COLO668 (cell line): ENCODE data around the gene ZBP1.

ENCODE experiments used
- DNase-seq: peaks from one replicate; lab custom pipeline; 2025; ENCODE audit not compliant: unreplicated experiment; lab: John Stamatoyannopoulos, UW

ZBP1 gene

GRCh38 chr20:57619051-57619831 lies 985 bp downstream of the ZBP1 start:
- DNase-seq = no peak

DNA sequence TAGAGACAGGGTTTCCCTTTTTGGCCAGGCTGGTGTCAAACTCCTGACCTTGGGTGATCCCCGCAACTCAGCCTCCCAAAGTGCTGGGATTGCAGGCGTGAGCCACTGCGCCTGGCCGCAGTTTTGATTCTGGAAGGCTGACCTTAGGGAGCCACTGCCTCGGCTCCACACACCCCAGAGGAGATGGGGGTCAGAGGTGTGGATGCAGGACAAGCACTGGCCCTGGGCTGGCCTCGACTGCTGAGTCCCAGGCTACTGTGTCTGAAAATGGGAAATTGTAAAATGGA lies 1.5 kb downstream of the ZBP1 start:
- no peak for DNase-seq

- DNase-seq = no peak
Observed at GRCh38 chr20:57618091-57618763, 2.0 kb downstream of the ZBP1 start.

GRCh38 chr20:57617079-57617795 lies 3.0 kb downstream of the ZBP1 start:
- DNase-seq = no peak

- no peak for DNase-seq
Observed at GRCh38 chr20:57616143-57616951, 3.9 kb downstream of the ZBP1 start.

DNA sequence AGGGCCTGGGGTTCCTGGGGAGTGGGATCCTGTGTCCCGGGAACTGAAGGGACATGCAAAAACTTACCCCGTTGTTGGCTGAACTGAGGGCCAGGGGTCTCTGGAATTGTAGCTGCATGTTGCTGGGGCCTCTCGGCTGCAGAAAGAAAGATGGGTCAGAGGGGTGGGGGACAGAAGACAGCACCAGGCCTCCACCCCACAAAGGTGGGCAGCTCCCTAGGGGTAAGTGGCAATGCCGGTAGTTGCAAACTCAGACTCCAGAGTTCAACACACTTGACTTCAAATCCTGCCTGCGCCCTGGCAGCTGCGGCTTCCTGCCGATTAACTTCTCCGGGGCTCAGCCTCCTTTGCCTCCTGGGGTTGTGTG lies 4.8 kb downstream of the ZBP1 start:
- DNase-seq = no peak

- DNase-seq = no peak
Observed at GRCh38 chr20:57614490-57615444, 5.5 kb downstream of the ZBP1 start.

DNA sequence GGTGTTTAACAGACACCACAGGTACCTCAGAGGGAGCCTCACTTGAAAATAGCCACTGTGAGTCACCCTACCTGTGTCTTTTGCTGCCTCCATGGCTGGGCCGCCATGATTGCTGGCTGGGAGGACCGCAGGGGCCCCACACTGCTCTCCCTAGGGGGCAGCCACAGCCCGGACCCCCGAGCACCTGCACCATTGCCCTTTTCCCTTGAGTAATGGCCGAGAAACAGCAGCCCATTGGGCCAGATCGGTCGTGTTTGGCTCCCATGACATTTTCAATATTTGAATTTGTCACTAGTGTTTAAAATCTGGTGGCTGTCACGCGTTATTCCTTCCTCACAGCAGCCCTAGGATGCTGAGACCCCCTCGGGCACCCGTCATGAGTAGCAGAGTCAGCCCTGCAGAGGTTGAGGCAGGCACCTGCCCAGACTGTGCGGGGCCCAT lies 6.7 kb downstream of the ZBP1 start:
- DNase-seq = no peak

- no peak for DNase-seq
Observed at GRCh38 chr20:57612916-57613315, 7.3 kb downstream of the ZBP1 start.

GRCh38 chr20:57612436-57612835 lies 7.8 kb downstream of the ZBP1 start:
- DNase-seq = no peak

DNA sequence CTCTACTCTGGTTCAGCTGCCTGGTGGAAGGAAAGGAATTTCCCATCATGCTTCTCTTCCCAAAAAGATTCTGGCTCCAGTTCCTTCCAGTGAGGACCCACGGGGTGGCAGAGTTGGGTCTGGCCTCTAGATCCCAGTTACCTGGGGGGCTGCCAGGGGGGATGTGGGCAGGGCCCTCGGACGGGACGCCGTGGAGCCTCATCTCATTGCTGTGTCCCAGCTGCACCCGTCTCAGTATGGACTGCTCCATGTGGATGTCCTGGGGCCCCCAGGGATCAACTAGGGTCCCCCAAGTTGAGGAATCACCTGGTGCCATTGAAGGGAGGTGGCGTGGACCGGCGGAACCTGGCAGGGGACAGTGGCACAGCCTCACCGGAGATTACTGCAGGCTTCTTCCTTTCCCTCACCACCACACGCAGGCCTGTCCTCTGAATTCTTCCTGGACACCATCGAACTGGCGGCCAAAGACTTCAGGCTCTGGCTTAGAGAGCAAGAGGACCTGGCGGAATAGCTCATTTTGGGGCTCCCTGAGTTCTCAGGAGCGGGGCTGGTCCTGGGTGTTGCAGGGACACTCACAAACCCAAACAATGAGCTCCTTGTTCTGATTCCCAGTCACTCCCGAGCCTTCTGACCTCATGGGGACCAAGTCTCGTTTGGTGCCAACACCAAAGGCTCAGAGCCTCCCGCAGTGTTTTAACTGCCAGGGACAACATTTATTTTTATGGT lies 8.5 kb downstream of the ZBP1 start:
- no peak for DNase-seq

DNA sequence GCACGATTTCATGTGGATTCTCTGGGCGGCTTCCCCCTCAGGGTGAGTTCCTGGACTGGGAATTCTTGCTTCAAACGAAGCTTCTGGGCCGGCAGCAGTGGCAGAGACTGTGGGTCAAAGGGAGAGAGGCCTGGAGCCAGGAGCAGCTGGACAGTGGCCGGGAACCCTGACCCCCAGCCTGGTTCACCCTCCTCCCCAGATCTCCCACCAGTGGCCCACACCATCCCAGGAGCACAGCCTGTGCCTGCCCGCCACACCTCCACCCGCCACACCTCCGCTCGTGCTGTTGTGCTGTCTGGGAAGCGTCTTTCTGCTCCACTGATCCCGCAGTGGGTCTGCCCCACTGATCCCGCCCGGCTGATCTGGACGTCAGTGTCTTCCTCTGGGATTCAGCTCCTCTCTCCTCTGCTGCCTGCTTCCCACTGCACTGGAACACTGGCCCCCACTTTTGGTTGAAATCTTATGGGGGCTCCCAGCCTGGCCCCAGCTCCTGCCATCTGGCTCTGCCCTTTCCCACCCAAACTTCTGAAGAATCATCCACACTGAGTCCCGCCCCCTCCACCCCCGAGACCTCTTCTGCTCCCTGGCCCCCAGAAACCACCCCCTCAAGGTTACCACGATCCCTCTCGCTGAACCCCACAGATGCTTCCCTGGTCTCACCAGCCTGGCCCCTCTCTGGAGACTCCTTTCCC lies 9.8 kb downstream of the ZBP1 start:
- no peak for DNase-seq

GRCh38 chr20:57609842-57610167 lies 10.4 kb downstream of the ZBP1 start:
- no peak for DNase-seq

- DNase-seq = no peak
Observed at GRCh38 chr20:57609086-57609841, 11.0 kb downstream of the ZBP1 start.

DNA sequence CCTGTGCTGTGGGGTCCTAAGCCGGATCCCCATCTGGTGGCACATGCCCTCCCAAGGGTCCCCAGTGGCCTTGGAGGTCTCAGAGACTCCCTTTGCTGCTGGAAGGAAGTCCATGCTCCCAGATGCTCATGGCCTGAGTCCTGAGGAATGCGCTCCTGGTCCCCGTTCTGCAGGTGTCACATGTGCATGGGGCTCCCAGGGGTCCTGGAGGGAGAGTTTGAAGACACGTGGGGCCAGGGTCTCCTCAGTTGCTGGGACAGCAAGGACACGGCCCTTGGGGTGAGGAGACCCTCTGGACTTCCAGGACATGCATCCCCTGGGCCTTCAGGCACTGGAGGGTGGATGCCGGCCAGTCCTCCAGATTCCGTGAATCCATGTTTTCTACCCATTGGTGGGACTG lies 11.7 kb downstream of the ZBP1 start:
- no peak for DNase-seq

DNA sequence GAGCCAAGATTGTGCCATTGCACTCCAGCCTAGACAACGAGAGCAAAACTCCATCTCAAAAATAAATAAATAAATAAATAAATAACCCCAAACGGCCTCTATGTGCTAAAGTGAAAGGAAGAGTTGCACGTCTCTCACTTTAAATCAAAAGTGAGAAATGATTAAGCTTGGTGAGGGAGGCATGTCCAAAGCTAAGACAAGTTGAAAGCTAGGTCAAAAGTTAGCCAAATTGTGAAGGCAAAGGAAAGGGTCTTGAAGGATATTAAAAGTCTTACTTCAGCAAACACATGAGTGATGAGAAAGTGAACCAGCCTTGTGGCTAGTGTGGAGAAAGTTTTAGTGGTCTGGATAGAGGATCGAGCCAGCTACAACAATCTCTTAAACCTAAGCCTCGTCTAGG lies 14.3 kb downstream of the ZBP1 start:
- DNase-seq = no peak

DNA sequence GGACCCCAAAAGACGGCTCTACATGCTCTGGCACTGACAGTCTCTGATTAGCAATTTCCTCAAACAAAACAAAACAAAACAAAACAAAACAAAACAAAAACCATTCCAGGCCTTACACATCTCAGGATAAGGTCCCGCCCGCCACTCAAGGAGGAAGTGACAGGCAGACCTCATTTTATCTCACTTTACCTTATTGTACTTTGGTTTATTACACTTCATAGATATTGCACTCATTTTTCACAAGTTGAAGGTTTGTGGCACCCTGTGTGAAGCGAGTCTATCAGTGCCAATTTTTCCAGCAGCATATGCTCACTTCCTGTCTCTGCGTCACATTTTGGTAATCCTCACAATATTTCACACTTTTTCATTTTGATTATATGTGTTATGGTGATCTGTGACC lies 15.2 kb downstream of the ZBP1 start:
- no peak for DNase-seq

DNA sequence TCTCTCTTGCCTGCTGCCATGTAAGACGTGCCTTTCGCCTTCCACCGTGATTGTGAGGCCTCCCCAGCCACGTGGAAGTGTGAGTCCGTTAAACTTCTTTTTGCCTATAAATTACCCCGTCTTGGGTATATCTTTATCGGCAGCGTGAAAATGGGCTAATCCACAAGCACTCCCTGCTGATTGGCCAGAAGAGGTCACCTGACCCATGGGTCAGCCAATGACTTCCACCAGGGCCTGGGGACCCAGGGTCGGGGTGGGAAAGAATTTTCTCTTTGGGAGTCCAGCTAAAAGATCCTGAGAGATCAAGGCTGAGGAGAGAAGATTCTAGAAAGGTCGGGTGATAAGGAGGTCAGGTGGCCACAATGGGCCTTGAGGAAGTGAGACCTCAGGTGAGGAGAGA lies 17.1 kb downstream of the ZBP1 start:
- no peak for DNase-seq

DNA sequence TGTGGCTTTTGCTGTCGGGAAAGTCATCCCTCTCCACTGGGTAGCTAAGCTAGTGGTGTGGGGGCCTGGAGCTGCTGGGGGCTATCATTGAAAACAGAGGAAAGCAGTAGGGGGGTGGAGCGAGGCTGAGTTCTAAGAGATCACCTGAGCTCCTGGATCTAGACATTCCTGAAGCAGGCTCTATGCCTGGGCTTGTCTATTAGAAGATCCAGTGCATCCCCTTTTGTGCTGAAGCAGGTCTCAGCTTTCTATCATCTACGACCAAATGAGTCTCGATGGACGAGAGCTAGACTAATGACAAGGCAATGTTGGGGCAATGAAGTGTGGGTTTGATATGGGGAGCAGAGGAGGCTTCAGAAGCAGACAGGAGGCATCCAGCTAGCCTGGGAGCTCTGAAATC lies 18.5 kb downstream of the ZBP1 start:
- DNase-seq = no peak
